OCI-LY3 (cell line): ENCODE data around the gene TLL2.

Experiments
- H2AFZ ChIP-seq: fragments of 200-600, 300-600 bp; shearing (Covaris generic); 2 replicates; pipeline ENCODE4 v1.6.0; 2014; ENCODE audit warnings: antibody characterized with exemption, low read depth, low read length
- H3K27ac ChIP-seq: fragments of 200-600, 300-600 bp; sonication (generic); 2 replicates; pipeline ENCODE4 v1.5.1; 2014; ENCODE audit warnings: mild to moderate bottlenecking, low read length, moderate library complexity, mixed read lengths
- H3K27me3 ChIP-seq: fragments of 200-600, 300-600 bp; sonication (generic); 2 replicates; pipeline ENCODE4 v1.6.1; 2014; ENCODE audit warnings: low read depth, low read length, mixed read lengths
- H3K36me3 ChIP-seq: fragments of 200-600, 300-600 bp; sonication (generic); replicated peaks from 2 replicates; pipeline ENCODE3; 2014; ENCODE audit warnings: low read depth, low read length, mixed read lengths
- H3K4me1 ChIP-seq: fragments of 300-600, 200-600 bp; sonication (generic); 2 replicates; pipeline ENCODE4 v1.6.1; 2014; ENCODE audit warnings: low read length, mixed read lengths
- H3K4me2 ChIP-seq: fragments of 200-600, 300-600 bp; sonication (generic); 2 replicates; pipeline ENCODE4 v1.6.1; 2014; ENCODE audit warnings: low read length, mixed read lengths
- H3K4me3 ChIP-seq: fragments of 300-600, 200-600 bp; sonication (generic); 2 replicates; pipeline ENCODE4 v1.5.1; 2014; ENCODE audit warnings: antibody characterized with exemption, mild to moderate bottlenecking, low read length, moderate library complexity
- H3K79me2 ChIP-seq: fragments of 300-600, 200-600 bp; shearing (Covaris generic); 2 replicates; pipeline ENCODE4 v1.6.1; 2014; ENCODE audit warnings: mild to moderate bottlenecking, low read length, mixed read lengths
- H3K9ac ChIP-seq: fragments of 300-600, 200-600 bp; shearing (Covaris generic); 2 replicates; pipeline ENCODE4 v1.6.0; 2014; ENCODE audit warnings: mild to moderate bottlenecking, low read length, moderate library complexity
- H3K9me3 ChIP-seq: fragments of 200-600, 300-600 bp; shearing (Covaris generic); 2 replicates; pipeline ENCODE4 v1.6.1; 2014; ENCODE audit warnings: low read length, mixed read lengths; ENCODE audit not compliant: insufficient read depth
- H4K20me1 ChIP-seq: fragments of 200-600, 300-600 bp; sonication (generic); 2 replicates; pipeline ENCODE4 v1.6.1; 2016; ENCODE audit warnings: low read length, mixed read lengths; ENCODE audit not compliant: insufficient read depth
- EZH2phosphoT487 ChIP-seq: fragments of 200-600 bp; shearing (Covaris generic); IDR thresholded peaks from 2 replicates; pipeline ENCODE4 v1.6.1; 2018; ENCODE audit warnings: antibody characterized with exemption, mixed run types, low read depth
- TF ChIP-seq, protein P1 (sequence below): fragments of 200-600, 300-600 bp; sonication (generic); IDR thresholded peaks from 2 replicates; pipeline ENCODE4 v1.5.1; 2014; ENCODE audit warnings: antibody characterized with exemption, low read length, low read depth

Gene TLL2

GRCh38 chr10:96402417-96403305 is 111.1 kb downstream of the TLL2 start:
- Histone ChIP-seq H3K9me3 (no peaks in the 10 kb centered on the region), H2AFZ (no peak overlapping the region), H3K27me3 (peaks cover 27% of the 10 kb centered on the region)

GRCh38 chr10:96401036-96401435 is 112.7 kb downstream of the TLL2 start:
- Histone ChIP-seq H3K27ac (no peak overlapping the region), H3K27me3 (peaks cover 33% of the 10 kb centered on the region), H3K9ac (no peak overlapping the region), H3K4me2 (no peak overlapping the region), H2AFZ (no peak overlapping the region), H3K4me1 (no peaks in the 10 kb centered on the region), H3K4me3 (no peak overlapping the region), H3K79me2 (no peaks in the 10 kb centered on the region), H3K9me3 (no peaks in the 10 kb centered on the region), H4K20me1 (no peaks in the 10 kb centered on the region), H3K36me3 (no peaks in the 10 kb centered on the region)
- no peak for TF ChIP-seq EZH2phosphoT487
- TF ChIP-seq, protein P1, sequence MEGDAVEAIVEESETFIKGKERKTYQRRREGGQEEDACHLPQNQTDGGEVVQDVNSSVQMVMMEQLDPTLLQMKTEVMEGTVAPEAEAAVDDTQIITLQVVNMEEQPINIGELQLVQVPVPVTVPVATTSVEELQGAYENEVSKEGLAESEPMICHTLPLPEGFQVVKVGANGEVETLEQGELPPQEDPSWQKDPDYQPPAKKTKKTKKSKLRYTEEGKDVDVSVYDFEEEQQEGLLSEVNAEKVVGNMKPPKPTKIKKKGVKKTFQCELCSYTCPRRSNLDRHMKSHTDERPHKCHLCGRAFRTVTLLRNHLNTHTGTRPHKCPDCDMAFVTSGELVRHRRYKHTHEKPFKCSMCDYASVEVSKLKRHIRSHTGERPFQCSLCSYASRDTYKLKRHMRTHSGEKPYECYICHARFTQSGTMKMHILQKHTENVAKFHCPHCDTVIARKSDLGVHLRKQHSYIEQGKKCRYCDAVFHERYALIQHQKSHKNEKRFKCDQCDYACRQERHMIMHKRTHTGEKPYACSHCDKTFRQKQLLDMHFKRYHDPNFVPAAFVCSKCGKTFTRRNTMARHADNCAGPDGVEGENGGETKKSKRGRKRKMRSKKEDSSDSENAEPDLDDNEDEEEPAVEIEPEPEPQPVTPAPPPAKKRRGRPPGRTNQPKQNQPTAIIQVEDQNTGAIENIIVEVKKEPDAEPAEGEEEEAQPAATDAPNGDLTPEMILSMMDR: no peak

More at GRCh38 chr10:96402417-96403305, 111.1 kb downstream of the TLL2 start:
- no peaks in the 10 kb centered on the region for H3K79me2 ChIP-seq
- H3K4me1 ChIP-seq: no peaks in the 10 kb centered on the region
- H3K4me3 ChIP-seq: no peak overlapping the region
- TF ChIP-seq, protein P1: no peak
- TF ChIP-seq EZH2phosphoT487: no peak
- H3K9ac ChIP-seq: no peak overlapping the region
- no peaks in the 10 kb centered on the region for H4K20me1 ChIP-seq
- no peaks in the 10 kb centered on the region for H3K36me3 ChIP-seq
- no peak overlapping the region for H3K27ac ChIP-seq
- no peak overlapping the region for H3K4me2 ChIP-seq

- Histone ChIP-seq H3K4me1 (no peaks in the 10 kb centered on the region), H3K27me3 (peaks cover 33% of the 10 kb centered on the region), H3K27ac (no peak overlapping the region), H3K36me3 (no peaks in the 10 kb centered on the region), H2AFZ (no peak overlapping the region), H3K9ac (no peak overlapping the region), H3K79me2 (no peaks in the 10 kb centered on the region), H4K20me1 (no peaks in the 10 kb centered on the region), H3K4me3 (no peak overlapping the region), H3K9me3 (no peaks in the 10 kb centered on the region), H3K4me2 (no peak overlapping the region)
- no peak for TF ChIP-seq EZH2phosphoT487
- TF ChIP-seq, protein P1: no peak
Measured at GRCh38 chr10:96400465-96400864, 113.3 kb downstream of the TLL2 start.

DNA sequence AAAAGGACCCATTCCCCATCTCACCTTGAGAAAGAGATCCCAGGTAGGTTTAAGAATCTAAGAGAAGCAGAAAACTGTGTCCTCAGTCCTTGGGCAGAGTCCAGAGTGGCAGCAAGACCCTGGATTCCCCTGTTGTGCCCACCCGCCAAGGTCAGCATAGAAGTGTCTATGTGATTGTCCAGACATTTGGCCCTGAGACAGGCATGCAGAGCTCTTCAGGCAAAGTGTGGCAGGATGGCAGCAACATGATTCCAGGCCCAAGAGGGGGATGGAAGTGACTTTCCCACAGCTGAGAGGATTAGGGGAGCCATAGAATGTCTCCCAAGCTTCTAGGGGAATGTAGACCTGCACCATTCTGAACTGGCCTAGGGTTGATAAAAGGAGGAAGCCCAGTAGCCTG is 115.8 kb downstream of the TLL2 start:
- no peak overlapping the region for H3K4me2 ChIP-seq
- no peak overlapping the region for H3K27ac ChIP-seq
- peaks cover 53% of the 10 kb centered on the region for H3K27me3 ChIP-seq
- H3K9ac ChIP-seq: no peak overlapping the region
- H3K4me1 ChIP-seq: no peaks in the 10 kb centered on the region
- H2AFZ ChIP-seq: no peak overlapping the region
- H3K9me3 ChIP-seq: no peaks in the 10 kb centered on the region
- no peaks in the 10 kb centered on the region for H3K79me2 ChIP-seq
- no peak for TF ChIP-seq EZH2phosphoT487
- TF ChIP-seq, protein P1: no peak
- no peak overlapping the region for H3K4me3 ChIP-seq
- H3K36me3 ChIP-seq: no peaks in the 10 kb centered on the region
- no peaks in the 10 kb centered on the region for H4K20me1 ChIP-seq
